Kasumi-1 (cell line): Measurements from ENCODE around the gene RBM39.
A peak's percentile ranks its signal among the peaks of the same experiment; 100 is the strongest.
"Not testable (repeated sequence)": the region's sequence is repeated elsewhere in the genome, so short reads cannot be mapped to it uniquely, and the experiment has no call there.

ENCODE experiments used
- DNase-seq, 2 experiments: peaks; one replicate each; lab custom pipeline; 2025; lab: John Stamatoyannopoulos, UW

RBM39 gene

DNA sequence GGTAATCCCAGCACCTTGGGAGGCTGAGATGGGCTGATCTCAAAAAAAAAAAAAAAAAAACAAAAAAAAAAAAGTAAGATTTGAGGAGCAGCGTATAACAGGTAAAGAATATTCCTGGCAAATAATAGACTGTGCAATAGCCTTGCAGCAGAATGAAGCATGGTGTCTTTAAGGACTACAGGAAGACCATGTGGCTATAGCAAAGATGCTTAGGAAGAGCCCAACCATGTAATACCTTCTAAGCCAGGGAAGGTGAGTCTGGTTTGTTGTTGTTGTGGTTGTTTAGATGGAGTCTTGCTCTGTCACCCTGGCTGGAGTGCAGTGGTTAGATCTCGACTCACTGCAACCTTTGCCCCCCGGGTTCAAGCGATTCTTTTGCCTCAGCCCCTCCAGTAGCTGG is 14.3 kb upstream of the RBM39 start:
- no peak for DNase-seq

DNA sequence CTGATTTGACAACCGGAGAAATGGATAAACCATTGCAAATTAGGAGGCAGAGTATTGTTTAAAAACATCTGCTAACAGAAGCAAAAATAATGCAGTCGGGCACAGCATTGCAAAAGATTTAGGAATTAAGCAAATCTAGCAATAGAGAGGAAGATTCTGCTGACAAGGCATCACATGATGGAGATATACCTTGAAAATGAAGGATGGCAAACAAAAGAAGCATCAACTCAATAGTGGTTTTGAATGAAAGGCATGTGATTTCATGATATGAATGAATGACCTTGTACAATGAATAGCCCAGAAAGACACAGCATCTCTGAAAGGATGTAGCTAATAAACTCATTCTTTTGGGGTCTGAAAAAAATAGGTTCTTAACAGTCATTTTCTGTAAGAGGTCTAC is 8.6 kb upstream of the RBM39 start:
- no peak for DNase-seq

DNA sequence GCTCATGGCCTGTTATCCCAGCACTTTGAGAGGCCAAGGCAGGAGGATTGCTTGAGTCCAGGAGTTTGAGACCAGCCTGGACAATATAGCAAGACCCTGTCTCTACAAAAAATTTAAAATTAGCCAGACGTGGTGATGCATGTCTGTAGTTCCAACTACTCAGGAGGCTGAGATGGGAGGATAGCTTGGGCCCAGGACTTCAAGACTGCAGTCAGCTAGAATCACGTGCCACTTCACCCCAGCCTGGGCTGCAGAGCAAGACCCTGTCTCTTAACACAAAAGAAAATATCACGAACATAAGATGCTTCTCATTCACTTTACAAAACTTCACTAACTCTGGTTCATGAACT is 2.4 kb upstream of the RBM39 start:
- not testable (repeated sequence) for DNase-seq

DNA sequence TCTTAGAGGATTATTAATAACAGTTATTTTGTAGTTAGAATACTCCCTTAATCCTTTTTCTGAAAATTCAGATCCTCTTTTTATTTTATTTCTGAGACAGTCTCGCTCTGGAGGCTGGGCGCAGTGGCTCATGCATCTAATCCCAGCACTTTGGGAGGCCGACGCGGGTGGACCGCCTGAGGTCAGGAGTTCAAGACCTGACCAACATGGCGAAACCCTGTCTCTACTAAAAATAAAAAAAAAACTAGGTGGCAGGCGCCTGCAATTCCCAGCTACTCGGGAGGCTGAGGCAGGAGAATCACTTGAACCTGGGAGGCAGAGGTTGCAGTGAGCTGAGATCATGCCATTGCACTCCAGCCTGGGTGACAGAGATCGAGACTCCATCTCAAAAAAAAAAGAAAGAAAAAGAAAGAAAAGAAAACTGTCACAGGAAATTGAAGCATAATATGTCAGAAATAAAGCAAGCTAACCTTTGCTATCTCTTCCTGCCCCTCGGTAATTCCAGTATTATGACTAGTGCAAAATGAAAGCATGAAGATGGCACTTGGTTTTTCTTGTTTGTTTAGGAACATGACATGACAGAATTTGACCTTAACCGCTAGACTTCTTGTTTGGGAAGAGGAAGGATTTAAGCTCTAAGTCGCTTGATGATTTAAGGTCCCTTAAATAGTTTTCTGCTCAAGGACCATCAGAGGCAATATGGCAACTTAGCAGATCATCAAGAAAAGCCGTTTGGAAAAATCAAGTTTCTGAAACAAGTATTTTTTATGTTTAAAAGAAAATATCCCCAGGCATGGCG is 1.8 kb upstream of the RBM39 start:
- DNase-seq: peak in 1 of 2 experiments; percentile 12

DNA sequence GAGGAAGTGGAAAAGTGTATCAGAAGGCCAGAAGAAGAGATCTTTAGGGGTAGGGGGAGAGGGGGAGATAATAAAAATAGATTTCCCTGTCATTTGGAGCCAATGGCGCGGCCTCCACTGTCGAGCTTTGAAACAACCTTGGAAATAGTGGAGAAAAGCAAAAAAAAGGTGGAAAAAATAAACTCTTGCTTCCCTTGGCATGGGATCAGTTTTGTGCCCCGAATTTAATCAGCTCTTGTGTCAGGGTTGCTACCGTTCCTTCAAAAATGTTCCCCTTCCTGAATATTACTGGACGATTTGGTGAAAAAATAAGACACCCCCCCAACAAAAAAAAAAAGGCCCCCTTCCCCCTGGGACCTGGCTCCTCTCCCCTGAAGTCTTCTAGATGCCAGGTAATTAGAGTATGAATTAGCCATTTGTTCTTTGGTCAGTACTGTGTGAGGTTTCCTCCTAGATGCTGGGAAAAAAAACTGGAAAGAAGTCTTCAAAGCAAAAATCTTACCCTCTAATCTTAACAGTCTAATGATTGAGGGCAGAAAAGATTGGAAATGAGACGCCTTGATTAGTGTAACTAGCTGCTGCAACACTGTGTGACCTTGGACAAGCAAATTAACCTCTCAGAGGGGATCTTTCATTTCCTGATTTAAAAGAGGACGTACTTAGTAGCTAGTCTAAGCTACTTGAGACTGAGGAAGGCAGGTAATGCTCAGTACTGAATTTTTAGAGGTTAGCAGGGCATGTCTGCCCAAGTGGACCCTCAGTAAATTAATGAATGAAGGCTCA is 872 bp upstream of the RBM39 start:
- DNase-seq: peak; percentile 65 to 71

DNA sequence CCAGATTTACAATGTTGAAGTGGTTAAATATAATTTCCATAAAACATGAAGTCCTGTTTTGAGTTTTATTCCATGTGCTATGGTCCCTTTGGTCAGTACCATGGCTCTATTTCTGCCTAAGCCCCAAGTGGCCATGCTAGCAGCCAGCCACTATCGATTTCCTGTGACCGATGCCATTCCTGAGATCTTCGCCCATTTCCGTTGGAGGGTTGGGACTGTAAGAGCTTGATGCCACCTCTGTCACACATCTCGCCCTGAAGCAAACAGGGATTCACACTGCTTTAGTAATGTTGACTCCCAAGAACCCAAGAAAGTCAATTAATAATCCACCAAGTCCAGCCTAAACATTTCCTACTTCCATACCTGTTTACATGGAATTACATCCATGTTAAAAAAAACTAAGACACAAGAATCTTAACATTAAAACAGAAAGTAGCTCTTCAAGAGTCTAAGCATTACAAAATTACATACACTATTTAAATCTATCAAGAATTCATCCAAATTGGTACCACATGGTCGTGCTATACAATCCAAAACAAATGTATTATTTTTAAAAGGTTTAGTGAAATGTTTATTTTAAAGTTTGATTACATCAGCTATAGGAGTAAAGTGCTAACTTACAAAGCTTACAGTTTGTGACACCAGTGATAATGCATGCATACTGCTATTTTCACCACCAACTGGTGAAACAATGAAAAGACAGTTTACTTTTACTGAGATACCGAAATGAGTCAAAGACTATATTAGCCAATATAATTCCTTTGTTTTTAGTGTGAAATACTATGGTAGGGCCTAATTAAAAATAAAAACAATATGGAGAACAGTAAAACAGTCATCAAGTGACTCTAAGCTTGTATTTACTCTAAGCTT is 2.5 kb downstream of the RBM39 start:
- peak; percentile 56 to 61 for DNase-seq

DNA sequence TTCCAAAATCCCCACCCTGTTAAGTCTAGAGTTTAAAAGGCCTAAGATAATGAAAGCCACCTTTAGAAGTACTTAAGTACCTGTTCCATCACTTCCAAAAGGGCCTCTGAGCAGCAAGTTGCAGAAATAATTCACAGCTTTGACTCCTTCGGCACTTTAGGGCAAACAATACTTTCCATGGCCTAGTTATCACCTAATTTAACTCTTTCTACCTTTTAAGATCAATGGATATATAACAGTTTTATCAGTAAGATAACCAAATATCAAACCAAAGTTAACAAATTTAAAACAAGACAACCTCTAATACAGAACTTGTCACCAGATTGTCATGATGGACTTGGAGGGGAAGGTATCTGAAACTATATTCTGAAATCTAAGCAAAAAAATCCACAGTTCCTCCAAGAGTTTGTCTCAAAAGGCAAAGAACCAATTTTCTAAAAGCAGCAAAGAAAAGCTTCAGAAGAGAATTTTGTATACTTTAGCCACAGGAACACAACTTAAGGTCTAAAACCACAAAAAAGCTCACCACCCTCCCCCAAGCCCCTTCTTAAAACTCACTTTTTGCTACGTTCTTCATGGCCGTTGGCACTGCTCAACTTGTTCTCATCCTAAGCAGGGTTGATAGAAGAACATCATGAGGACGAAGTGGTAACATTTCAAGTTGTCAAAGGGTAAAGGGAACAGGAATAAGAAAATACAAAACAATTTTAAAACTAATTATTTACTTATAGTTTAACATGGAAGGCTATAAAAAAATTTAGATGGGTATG is 3.5 kb downstream of the RBM39 start:
- no peak for DNase-seq

DNA sequence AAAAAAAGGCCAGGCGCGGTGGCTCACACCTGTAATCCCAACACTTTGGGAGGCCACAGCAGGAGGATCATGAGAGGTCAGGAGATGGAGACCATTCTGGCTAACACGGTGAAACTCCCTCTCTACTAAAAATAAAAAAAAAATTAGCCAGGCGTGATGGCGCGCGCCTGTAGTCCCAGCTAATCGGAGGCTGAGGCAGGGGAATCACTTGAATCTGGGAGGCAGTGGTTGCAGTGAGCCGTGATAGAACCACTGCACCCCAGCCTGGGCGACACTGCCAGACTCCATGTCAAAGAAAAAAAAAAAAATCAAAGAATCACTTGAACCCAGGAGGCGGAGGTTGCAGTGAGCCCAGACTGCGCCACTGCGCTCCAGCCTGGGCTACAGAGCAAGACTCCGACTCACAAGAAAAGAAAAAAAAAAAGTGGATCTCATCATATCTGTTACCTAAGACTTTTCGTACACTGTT is 4.2 kb downstream of the RBM39 start:
- no peak for DNase-seq

DNA sequence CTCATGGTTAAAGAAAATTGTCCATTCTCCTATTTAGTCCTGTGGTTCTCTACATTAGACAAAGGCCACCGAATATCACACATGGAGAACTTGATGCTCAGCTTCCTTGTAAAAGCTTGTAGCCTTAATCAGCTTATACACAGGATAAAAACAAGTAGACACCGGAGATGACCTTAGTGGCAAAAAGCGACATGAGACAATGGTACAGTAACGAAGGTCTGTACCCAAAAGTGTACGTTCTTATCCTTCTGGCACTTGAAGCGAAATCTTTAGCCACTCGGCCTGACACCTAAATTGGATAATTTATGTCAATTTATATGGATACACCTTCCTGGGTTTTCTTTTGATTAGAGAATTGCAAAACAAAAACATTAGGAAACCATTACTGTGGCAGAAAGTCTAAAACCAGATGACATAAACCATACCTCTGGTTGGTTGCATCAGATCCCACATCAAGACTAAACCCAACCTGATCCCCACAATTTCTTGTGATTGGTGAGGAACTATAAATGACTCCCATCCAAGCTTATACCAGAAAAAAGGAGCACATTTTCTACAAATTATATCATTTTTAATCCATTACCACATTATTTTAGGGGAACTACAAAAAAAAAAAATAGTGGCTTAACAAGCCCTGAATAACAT is 6.1 kb downstream of the RBM39 start:
- no peak for DNase-seq

DNA sequence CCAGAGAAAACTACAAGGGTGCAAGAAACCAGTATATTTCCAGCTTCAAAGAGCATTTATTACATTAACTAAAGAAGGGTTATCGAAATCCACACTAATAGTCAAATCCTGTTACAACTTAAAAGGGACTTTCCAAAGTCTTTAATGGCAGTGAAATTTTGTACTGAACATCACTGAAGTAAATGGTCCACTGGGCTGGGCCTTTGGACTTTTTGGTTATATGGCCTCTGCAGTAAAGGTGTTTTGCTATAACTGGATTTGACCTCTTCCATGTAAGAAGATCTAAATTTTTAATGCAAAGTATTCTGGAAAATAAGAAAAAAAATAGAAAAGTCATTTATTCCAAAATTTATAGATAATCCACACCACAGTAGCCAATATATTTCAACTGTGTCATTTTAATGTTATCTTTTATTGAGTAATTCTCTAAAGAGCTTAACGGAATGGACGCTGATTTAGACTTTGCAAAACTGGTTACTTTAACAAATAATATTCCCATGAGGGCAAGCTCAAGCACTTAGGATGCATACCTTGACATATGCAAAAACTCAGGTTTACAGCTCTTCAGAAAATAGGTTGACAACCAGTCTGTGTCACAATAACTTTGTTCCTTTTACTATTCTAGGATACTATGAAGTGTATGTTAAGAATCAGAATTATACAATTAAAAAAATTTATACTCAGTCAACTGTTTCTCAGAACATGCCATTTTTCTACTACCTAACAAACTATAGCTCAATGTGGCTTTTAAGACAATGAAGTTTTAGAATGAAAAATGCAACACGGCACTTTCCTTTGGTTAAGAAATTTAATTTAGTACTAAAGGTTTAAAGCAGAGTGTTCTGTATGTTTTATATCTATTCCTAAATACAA is 7.0 kb downstream of the RBM39 start:
- no peak for DNase-seq

DNA sequence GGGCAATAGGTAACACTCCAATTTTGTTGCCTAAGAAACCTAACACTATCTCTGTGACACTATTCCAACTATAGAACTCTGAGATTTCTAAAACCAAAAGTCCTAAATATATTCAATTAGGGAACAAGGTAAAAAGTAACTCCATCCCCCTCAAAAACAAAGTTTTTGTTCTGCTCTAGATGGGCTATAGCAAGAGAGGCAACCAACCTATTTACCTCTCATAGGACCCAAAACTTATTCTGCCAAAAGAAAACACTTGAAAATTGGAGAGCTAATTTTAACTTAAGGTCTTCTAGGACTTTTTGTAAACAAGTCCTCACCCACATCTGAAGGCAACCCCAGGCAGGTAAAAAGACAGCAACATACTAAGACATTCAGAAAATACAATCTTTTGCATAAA is 7.7 kb downstream of the RBM39 start:
- DNase-seq: no peak

DNA sequence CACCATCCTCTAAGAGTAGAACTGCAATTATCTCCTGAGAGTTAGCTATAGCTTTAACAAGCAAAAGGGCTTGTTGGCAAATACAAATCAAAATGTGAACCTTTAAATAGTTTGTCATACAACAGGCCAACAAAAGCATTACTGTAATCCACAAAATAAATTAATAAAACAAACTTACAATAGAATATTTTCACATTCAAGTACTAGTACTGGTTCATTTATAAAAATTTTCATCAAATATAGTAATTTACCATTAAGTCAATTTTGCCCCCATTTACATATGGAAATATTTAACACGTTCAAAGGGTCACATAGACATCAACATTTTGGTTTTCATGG is 9.4 kb downstream of the RBM39 start:
- DNase-seq: no peak

DNA sequence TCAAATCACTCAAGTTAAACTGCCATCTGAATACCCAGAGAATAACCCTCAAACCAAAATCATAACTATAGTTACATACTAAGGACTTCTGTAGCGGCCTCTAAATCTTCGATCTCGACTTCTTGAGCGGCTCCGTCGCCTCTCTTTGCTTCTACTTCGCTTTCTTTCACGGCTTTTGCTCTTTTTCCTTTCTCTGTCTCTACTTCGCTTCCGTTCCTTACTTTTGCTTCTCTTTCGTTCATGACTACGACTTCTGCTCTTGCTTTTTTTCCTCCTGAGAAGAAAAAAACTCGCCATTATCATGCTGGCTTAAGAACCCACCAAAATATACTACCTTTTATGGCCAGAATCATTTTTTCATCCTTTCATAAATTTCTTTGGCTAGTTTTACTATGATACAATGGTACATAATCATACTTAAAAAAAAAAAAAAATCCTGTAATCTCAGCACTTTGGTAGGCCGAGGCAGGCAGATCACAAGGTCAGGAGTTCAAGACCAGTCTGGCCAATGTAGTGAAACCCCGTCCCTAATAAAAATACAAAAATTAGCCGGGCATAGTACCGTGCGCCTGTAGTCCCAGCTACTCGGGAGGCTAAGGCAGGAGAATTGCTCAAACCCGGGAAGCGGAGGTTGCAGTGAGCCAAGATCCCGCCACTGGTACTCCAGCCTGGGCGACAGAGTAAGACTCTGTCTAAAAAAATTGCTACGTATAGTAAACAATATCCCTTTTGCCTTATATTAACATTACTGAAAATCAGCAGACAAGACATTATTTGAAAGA is 10.0 kb downstream of the RBM39 start:
- no peak for DNase-seq

DNA sequence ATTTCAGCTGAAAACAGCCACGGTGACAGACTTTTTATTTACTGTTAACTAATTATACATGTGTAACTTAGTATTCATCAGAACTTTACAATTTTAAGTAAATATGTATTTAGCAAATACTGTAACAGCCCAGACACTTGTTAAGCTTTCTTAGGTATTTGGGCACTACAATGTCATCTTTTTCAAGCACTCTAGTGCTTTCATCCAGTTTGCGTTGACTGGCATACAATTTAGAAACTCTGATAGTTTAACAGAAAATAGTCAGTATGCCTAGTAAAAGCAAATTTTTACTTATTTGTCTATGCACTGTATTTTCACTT is 10.6 kb downstream of the RBM39 start:
- DNase-seq: no peak

DNA sequence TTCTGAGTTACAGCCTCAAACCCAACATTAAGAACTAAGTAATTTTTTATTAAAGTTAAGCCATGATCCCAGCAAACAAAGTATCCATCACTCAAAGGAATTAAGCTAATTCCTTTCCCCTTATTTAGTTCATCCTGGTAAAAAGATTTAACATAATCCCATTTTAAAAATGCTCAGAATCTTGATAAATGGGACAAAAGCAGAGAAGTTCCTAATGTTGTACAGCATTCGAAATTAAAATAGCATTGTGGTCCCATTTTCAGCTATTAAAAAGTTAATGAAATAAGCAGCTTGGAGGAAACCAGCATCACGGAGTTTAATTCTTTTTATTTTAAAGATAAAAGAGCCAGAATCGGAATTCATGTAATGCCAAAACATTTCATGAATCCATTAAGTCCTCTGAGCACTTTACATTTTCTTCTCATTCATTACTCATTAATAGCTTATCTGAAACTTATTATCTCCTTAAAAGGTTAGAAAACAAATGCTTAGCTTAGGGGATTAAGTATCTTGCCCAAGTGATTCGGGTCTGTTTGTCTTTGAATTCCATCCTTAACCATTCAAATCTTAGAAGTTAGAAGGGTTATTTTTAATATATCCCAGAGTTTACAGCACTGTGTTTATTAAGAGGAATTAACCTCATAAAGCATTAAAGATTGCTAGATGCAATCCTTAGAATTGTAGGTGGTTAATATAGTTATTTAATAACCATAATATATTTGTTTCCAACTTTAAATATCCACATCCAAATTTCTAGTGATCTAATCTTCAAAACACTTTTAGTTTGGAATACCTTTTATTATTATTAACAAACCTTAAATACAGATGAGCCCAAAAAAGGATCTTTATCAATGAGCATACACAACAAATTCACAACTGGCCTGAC is 11.2 kb downstream of the RBM39 start:
- DNase-seq: no peak

DNA sequence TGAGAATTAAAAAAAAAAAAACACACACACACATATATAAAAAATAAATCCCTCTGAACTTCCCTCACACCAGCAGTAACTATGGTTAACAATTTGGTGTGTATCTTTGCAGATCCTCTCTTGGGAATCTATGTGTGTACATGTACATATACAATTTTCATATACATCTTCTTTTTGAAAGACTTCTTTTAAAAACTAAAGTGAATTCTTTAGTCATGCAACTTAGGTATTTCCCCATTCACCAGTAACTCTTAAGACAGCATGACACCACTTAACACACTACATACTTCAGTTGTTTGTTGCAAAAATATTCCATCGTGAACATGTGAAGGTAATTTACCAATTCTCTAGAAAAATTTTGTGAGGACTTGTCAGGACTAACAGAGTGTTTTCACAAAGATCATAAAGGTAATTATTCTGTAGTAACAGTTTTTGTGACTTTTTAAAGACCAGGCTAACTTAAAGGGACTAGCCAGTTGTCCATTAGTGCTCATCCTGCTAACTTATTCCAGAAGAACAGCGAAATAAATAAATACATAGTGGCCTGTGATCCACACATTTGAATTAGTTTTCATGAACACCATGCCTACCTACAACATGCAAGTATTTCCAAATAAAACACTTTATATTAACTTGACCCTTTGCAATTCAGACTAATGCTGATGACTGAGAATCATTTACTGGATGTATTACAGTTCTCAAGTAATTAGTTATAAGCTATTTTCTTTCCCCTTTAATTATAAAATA is 12.1 kb downstream of the RBM39 start:
- no peak for DNase-seq

DNA sequence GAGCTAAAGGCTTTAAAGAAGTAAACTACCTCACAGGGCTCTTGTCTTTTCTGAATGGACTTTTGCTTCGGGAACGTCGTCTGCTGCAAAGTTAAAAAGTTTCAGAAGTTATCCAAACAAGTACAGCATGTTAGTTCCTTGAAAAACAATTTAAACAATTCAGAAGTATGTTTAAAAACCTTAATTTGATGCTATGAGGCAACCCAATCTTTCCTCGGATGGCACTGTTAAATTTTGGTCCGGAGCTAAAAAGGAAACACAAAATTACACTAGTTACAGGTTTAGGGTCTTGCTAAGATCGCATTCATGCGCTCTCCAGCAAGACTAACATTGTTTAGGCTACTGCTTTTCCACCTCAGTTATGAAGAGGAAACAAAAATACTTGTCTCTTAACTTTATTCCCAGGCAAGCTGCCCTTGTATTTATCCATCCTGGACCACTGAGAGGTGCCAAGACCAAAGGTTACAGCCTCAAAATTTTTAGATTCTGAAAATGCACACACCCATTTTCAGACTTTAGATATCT is 12.7 kb downstream of the RBM39 start:
- DNase-seq: no peak
